D721Med (cell line): ENCODE results near the gene DLGAP1.
"Not testable (repeated sequence)": the region's sequence is repeated elsewhere in the genome, so short reads cannot be mapped to it uniquely, and the experiment has no call there.

Source experiments
- DNase-seq: peaks from one replicate; pipeline ENCODE4 v3.0.0; 2011; ENCODE audit warnings: low spot score; ENCODE audit not compliant: insufficient read length
- FAIRE-seq: peaks from 2 replicates; lab custom pipeline; 2011; peaks lifted over from hg19 to GRCh38; lab: Jason Lieb, UNC
- CTCF ChIP-seq: IDR thresholded peaks from 2 replicates; pipeline ENCODE4 v1.5.1; 2012; ENCODE audit warnings: mild to moderate bottlenecking, control low read depth; ENCODE audit not compliant: insufficient read depth; ENCODE audit errors: missing control alignments

Gene DLGAP1

GRCh38 chr18:3472681-3473544, 982.2 kb downstream of the DLGAP1 start:
- FAIRE-seq, result no peak
- no peak for DNase-seq
- no peak for TF ChIP-seq CTCF

- DNase-seq, FAIRE-seq: not testable (repeated sequence)
These were observed 983.0 kb downstream of the DLGAP1 start for GRCh38 chr18:3472121-3472520.

- FAIRE-seq (no peak), DNase-seq (no peak)
- no peak for TF ChIP-seq CTCF
These were observed 983.9 kb downstream of the DLGAP1 start for GRCh38 chr18:3471141-3471648.

GRCh38 chr18:3468833-3469232, 986.3 kb downstream of the DLGAP1 start:
- FAIRE-seq (no peak), DNase-seq (no peak)
- no peak for TF ChIP-seq CTCF

GRCh38 chr18:3468066-3468705, 986.9 kb downstream of the DLGAP1 start:
- FAIRE-seq, result no peak
- TF ChIP-seq CTCF, result no peak

GRCh38 chr18:3466872-3467271, 988.2 kb downstream of the DLGAP1 start:
- DNase-seq, result no peak
- no peak for TF ChIP-seq CTCF
- FAIRE-seq, result no peak

More at GRCh38 chr18:3468066-3468705, 986.9 kb downstream of the DLGAP1 start:
- no peak for DNase-seq

GRCh38 chr18:3466045-3466444, 989.1 kb downstream of the DLGAP1 start:
- DNase-seq, result no peak

More at GRCh38 chr18:3466045-3466444, 989.1 kb downstream of the DLGAP1 start:
- TF ChIP-seq CTCF, result no peak
- no peak for FAIRE-seq
